ENCODE data around the gene SHF. TPM values are rescaled to one million over a fixed set of nuclear protein-coding genes. Genes with fewer than 3 reads are reported as not detected.

SHF gene
- total RNA-seq, 1 experiment from 2014 or later = 7.3 TPM

DNA sequence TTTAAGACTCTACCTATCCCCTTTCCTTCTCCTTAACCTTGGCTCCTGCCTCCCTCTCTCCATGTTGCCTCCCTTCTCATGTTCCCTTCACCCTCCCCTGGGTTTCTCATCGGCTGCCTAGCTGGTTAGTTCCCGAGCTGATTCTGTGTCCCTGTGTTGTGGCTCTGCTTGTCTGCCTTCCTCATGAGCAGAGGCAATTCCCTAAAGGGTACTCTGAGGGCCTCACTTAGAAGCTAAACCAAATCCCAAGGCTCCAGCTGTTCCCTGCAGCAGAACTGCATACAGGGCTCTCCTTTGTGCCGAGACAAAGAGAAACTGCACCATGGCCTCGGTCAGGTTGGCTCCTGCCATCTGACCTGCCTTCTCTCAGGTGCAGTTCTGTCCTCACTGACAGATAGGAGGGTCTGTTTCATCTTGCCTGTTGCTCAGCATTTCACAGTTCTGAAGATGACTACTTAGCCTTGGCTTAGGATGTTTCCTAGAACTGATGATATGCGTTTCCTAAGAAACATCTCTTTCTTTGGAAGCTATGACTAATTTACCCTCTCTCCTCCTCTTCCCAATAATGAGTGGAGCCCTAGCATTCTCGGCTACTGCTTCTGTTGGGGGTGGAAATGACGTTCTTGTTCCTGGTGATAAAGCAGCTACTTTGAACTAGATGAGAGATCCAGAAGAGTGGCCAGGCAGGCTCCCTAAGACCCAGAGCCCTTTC, 30.9 kb downstream of the SHF start:
- Mint-ChIP-seq H3K27me3 (ENCODE audit: unreplicated experiment) (no peaks in the 10 kb centered on the region), H3K9me3 (ENCODE audit: low read depth, unreplicated experiment) (no peaks in the 10 kb centered on the region), H3K4me1 (ENCODE audit: low read depth, unreplicated experiment) (no peaks in the 10 kb centered on the region), H3K36me3 (ENCODE audit: insufficient read depth, unreplicated experiment) (peaks cover 6% of the 10 kb centered on the region), H3K4me3 (ENCODE audit: low read depth, unreplicated experiment) (no peak overlapping the region), H3K27ac (ENCODE audit: unreplicated experiment) (no peak overlapping the region)
- no peak for DNase-seq
- TF ChIP-seq, protein P1, sequence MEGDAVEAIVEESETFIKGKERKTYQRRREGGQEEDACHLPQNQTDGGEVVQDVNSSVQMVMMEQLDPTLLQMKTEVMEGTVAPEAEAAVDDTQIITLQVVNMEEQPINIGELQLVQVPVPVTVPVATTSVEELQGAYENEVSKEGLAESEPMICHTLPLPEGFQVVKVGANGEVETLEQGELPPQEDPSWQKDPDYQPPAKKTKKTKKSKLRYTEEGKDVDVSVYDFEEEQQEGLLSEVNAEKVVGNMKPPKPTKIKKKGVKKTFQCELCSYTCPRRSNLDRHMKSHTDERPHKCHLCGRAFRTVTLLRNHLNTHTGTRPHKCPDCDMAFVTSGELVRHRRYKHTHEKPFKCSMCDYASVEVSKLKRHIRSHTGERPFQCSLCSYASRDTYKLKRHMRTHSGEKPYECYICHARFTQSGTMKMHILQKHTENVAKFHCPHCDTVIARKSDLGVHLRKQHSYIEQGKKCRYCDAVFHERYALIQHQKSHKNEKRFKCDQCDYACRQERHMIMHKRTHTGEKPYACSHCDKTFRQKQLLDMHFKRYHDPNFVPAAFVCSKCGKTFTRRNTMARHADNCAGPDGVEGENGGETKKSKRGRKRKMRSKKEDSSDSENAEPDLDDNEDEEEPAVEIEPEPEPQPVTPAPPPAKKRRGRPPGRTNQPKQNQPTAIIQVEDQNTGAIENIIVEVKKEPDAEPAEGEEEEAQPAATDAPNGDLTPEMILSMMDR (IDR thresholded peaks at IDR 0.05; ENCODE audit: unreplicated experiment) = no peak
- intact Hi-C loops (cut with micrococcal nuclease; ENCODE audit: unreplicated experiment) = no loop called here
- CTCF ChIA-PET = interaction anchor here (1.4 kb wide), 1 partner anchor 41 kb away, joined by 3 read pairs; no protein-coding TSS in a partner anchor
- no TSS peak for BruUV-seq (replicated peaks)

DNA sequence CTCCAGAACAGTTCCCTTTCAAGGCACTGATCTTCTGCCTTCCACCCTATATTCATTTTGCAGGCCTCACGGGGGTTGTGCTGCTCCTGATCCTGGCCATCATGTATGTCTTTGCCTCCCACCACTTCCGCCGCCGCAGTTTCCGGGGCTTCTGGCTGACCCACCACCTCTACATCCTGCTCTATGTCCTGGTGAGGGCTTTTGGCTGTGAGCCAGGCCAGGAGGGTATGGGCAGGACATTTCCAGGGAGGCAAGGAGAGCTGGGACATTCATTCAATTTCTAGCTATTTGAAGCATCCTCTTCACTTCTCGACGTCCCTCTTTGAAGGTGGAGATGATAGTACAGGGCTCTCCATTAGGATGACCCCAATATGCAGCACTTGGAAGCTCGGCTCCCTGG, 32.0 kb downstream of the SHF start:
- H3K27ac Mint-ChIP-seq (ENCODE audit: unreplicated experiment) = no peak overlapping the region
- no TSS peak for BruUV-seq (replicated peaks)
- no peak for DNase-seq
- intact Hi-C loops (cut with micrococcal nuclease; ENCODE audit: unreplicated experiment) = no loop called here
- peaks cover 6% of the 10 kb centered on the region for H3K36me3 Mint-ChIP-seq (ENCODE audit: insufficient read depth, unreplicated experiment)
- CTCF ChIA-PET = no interaction called here
- TF ChIP-seq, protein P1 (IDR thresholded peaks at IDR 0.05; ENCODE audit: unreplicated experiment) = no peak
- H3K4me3 Mint-ChIP-seq (ENCODE audit: low read depth, unreplicated experiment) = no peak overlapping the region
- H3K27me3 Mint-ChIP-seq (ENCODE audit: unreplicated experiment) = no peaks in the 10 kb centered on the region
- H3K4me1 Mint-ChIP-seq (ENCODE audit: low read depth, unreplicated experiment) = no peaks in the 10 kb centered on the region
- no peaks in the 10 kb centered on the region for H3K9me3 Mint-ChIP-seq (ENCODE audit: low read depth, unreplicated experiment)

DNA sequence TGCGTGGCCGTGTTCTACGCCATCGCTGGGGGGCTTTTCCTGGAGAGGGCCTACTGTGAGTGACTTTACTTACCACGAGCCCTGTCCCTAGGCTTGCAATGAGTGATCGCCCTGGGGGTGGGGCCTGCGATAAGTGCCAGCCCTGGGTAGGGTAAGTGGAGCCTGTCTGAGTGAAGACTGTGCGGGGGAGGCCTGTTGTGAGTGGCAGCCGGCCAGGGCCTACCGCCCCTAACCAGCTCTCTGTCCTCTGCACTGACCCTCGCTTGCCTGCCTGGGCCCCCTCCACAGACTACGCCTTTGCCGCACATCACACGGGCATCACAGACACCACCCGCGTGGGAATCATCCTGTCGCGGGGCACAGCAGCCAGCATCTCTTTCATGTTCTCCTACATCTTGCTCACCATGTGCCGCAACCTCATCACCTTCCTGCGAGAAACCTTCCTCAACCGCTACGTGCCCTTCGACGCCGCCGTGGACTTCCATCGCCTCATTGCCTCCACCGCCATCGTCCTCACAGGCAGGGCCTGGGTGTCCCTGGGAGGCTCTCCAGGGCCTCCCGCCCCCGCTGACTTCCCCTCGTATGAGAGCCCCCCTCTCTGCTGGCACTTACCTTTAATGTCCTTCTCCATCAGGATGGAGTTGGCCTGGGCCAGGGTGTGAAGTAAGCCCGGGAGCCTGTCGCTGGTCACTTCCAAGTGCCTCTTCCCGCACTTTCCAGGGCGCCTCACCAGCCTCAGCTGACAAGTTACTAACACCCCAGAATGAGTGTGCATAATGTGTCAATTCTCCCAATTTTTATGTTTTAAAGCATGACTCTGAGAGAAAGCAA, 35.6 kb downstream of the SHF start:
- TF ChIP-seq, protein P1 (IDR thresholded peaks at IDR 0.05; ENCODE audit: unreplicated experiment) = no peak
- Mint-ChIP-seq H3K36me3 (ENCODE audit: insufficient read depth, unreplicated experiment) (peaks cover 6% of the 10 kb centered on the region), H3K4me1 (ENCODE audit: low read depth, unreplicated experiment) (no peaks in the 10 kb centered on the region), H3K27ac (ENCODE audit: unreplicated experiment) (no peak overlapping the region), H3K4me3 (ENCODE audit: low read depth, unreplicated experiment) (no peak overlapping the region), H3K27me3 (ENCODE audit: unreplicated experiment) (no peaks in the 10 kb centered on the region), H3K9me3 (ENCODE audit: low read depth, unreplicated experiment) (no peaks in the 10 kb centered on the region)
- BruUV-seq (replicated peaks) = no TSS peak
- CTCF ChIA-PET = no interaction called here
- DNase-seq = no peak
- intact Hi-C loops (cut with micrococcal nuclease; ENCODE audit: unreplicated experiment) = no loop called here

DNA sequence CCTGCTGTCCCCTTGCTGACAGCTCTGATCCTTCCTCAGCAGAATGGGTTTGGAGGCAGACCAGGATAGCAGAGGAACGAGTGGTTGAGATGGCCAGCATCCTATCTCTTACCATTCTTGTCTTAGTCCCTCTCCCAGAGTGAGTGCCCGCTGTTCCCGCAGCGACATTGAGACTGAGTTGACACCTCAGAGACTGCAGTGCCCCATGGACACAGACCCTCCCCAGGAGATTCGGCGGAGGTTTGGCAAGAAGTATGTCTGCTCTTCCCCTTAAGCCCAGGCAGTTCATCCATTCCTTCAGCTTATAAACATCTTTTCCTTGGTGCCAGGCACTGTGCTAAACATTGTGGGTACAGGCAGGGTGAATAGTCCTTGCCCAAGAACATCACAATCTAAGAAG, 36.8 kb downstream of the SHF start:
- H3K36me3 Mint-ChIP-seq (ENCODE audit: insufficient read depth, unreplicated experiment) = peaks cover 6% of the 10 kb centered on the region
- DNase-seq = no peak
- CTCF ChIA-PET = no interaction called here
- H3K4me3 Mint-ChIP-seq (ENCODE audit: low read depth, unreplicated experiment) = no peak overlapping the region
- peaks cover 4% of the 10 kb centered on the region for H3K4me1 Mint-ChIP-seq (ENCODE audit: low read depth, unreplicated experiment)
- BruUV-seq (replicated peaks) = no TSS peak
- H3K9me3 Mint-ChIP-seq (ENCODE audit: low read depth, unreplicated experiment) = no peaks in the 10 kb centered on the region
- H3K27ac Mint-ChIP-seq (ENCODE audit: unreplicated experiment) = no peak overlapping the region
- no peaks in the 10 kb centered on the region for H3K27me3 Mint-ChIP-seq (ENCODE audit: unreplicated experiment)
- TF ChIP-seq, protein P1 (IDR thresholded peaks at IDR 0.05; ENCODE audit: unreplicated experiment) = no peak
- intact Hi-C loops (cut with micrococcal nuclease; ENCODE audit: unreplicated experiment) = no loop called here
